GM19025 (cell line): ENCODE data around the gene ADI1.
"Not testable (repeated sequence)": the region's sequence is repeated elsewhere in the genome, so short reads cannot be mapped to it uniquely, and the experiment has no call there.

Experiments
- ATAC-seq: cut with Tn5 transposase; IDR thresholded peaks from one replicate; pipeline ENCODE4 v1.9.1; 2021; ENCODE audit warnings: mild to moderate bottlenecking, low read depth, moderate library complexity; ENCODE audit not compliant: unreplicated experiment

Gene ADI1

DNA sequence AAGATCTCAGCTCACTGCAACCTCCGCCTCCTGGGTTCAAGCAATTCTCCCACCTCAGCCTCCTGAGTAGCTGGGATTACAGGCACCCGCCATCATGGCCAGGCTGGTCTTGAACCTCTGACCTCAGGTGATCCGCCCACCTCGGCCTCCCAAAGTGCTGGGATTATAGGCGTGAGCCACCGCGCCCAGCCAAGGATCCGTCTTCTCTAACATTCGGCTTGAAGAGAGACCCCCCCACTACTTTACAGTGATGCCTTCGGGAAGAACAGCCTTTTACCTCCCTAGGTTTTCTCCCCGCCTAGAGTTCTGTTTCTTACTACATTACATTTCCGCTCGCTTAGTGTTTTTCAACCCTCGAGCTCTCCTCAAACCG lies 22.6 kb downstream of the ADI1 start:
- ATAC-seq = not testable (repeated sequence)

DNA sequence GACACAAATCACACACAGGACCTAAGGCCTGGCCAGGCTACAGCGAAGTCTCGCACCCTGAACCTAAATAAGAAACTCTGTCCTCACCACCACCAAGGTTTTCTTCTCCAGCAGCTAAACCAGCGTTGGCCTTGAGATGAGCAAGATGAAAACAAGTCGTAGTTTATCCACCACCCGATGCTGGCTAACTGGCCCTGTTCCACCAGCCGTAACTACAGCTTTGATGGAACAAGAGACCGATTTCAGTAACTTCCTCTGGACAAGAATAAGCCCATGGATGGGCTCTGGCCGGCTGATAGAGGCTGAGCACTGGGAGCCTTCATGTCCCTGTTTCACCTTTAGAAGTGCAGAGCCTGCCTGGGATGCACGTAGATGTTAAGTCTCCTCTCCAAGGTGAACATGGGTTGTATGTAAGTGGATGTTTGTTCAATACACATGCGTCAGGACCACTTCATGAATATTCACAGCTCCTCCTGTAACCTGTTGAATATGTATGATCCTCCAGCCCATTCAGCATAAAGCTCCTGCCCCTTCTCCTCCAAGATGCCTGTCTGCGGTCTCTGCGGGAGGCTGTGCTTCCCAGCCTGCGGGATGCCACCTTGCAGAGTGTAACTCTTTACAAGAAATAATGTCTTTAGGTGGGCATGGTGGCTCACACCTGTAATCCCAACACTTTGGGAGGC lies 24.2 kb downstream of the ADI1 start:
- no peak for ATAC-seq

DNA sequence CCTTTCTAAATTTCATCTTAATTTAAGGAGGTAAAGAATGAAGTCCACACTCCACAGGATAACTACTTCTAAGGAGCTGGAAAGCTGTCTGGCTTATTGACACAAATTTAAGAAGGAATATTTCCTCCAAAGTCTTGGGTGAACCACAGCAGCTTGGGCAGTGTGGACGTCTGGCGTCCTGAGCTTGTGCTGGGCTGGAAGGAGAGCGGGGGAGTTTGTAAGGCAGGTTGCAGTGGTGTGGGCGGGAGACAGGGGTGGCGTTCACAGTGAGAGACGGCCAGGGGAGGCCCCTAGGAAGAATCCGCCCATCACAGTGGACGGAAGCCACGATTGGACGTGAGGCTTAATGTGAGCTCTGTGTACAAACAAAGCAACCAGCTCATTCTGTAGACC lies 25.7 kb downstream of the ADI1 start:
- ATAC-seq = no peak

- no peak for ATAC-seq
Observed at GRCh38 chr2:3492951-3493614, 26.2 kb downstream of the ADI1 start.

DNA sequence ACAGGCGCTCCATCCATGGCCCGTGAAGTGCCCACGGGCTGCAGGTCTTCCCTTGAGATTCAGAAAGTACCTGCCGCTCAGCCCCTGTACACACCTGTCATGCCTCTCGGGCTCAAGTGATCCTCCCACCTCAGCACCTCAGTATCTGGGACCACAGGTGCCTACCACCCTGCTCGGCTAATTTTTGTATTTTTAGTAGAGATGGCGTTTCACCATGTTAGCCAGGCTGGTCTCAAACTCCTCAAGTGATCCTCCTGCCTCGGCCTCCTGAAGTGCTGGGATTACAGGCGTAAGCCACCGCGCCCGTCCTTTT lies 26.9 kb downstream of the ADI1 start:
- not testable (repeated sequence) for ATAC-seq

GRCh38 chr2:3491716-3492474 lies 27.4 kb downstream of the ADI1 start:
- ATAC-seq = no peak

- no peak for ATAC-seq
Observed at GRCh38 chr2:3491306-3491705, 28.0 kb downstream of the ADI1 start.

DNA sequence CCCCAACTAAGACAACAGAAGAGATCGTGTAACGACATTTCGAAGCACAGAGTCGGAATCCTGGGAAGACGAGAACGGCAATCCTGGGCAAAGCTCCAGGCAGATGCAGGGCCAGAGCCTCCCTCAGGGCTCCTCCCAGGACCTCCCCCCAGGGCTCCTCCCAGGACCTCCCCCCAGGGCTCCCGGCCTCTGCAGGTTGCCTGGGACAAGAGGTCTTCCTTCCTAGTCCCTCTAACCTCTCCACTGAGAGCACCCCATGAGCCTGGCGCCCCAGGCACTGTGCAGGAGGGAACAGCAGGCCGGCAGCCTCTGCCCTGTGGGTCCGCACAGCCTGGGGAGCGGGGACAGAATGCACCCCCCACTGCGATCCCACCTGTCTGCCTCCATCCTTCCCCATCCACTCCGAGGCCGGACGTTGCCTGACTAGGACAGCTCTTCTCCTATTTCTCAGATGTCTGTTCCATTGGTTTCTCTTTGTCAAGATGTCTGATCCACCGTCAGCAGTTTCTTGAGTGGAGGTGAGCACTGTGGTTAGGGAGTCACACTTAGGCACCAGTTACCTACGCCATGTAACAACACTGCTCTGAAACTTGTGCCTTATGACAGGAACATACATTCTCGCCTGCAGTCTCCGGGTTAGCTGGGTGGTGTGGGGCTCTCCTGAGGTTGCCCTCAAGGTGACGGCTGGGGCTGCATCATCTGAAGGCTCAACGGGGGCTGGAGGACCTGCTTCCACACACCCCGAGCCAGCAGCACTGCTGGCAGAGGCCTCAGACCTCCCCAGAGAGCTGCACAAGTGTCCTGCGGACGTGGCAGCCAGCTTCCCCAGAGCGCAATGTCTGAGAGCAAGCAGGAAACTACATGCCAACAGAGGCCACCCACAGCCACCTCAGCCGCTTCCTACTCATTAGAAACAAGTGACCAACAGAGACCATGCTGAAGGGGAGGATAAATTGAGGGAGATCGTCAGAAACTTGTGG lies 28.9 kb downstream of the ADI1 start:
- ATAC-seq = no peak

- ATAC-seq = no peak
Observed at GRCh38 chr2:3489764-3490115, 29.6 kb downstream of the ADI1 start.

GRCh38 chr2:3488855-3489763 lies 30.2 kb downstream of the ADI1 start:
- ATAC-seq = no peak

- no peak for ATAC-seq
Observed at GRCh38 chr2:3488061-3488531, 31.2 kb downstream of the ADI1 start.

DNA sequence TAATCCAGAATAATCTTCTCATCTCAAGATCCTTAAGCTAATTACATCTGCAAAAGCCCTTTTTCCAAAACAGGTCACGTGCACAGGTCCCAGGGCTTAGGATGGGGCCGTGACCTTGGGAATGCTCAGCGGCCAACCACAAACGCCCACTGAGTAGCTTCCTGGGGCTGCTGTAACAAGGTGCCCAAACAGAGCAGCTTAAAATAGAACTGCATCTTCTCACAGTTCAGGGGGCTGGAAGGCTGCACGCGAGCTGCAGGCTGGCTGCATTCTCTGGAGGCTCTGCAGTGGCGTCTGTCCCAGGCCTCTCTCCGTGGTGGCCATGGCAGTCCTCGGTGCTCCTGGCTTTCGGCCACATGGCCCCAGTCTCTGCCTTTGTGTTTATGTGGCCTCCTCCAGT lies 31.9 kb downstream of the ADI1 start:
- ATAC-seq = no peak

- no peak for ATAC-seq
Observed at GRCh38 chr2:3487028-3487425, 32.3 kb downstream of the ADI1 start.

GRCh38 chr2:3486047-3487027 lies 33.0 kb downstream of the ADI1 start:
- no peak for ATAC-seq

DNA sequence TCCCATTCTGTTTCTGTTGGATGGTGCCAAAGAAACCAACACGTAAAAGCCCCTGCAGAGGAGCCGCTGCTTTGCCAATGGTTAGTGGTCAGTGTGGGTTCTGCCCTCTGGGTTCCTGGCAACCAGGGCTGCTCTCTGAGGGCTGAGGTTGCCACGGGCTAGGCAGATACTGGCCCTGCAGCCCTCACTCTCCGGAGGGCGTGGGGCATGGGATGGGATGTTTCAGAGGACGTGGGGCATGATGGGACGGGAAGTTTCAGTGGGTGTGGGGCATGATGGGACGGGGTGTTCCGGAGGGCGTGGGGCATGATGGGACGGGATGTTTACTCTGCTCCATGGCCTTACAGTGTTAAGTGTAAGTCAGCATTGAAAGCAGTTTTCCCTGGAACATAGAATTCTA lies 34.2 kb downstream of the ADI1 start:
- ATAC-seq = no peak

DNA sequence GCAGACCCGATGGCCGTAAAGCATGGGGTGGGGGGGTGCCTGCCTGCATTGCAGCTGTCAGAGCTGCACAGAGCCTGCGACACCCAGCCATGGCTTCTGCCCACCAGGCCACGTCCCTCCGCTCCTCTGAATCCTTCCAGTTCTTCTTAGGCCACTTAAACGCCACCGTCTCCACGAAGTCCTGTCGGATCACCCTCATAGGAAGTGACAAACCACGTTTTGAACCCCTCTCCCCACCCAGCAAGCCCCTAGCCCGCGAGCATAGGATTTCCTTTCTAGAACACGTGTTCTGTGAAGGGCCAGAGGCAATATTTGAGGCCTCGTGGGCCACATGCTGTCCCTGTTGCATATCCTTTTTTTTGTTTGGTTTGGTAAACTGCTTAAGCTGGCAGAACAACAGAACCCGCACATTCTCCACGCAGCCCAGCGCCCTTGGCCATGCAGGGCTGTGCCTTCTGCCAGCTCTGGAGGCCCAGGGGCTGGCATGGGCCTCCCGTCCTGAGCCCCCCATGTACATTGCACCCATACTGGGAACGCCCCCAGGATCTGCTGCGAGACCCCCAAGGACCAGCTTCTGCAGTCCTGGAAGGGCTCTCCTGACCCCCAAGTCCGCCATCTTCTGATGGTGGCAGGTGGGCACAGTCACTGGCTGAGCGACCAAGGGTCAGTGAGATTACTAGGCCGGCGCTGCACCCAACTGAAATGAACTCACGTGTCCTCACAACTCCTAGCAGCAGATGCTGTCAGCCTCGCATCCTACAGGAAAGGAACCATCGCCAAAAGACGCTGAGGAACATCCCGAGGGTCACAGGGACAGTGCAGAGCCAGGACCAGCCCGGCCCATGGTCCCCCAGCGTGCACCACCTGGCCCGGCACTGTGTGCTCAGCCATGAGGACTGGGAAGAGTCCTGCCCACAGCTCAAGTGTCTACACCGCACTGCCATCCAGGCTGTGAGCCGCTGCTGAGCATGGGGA lies 35.1 kb downstream of the ADI1 start:
- no peak for ATAC-seq

DNA sequence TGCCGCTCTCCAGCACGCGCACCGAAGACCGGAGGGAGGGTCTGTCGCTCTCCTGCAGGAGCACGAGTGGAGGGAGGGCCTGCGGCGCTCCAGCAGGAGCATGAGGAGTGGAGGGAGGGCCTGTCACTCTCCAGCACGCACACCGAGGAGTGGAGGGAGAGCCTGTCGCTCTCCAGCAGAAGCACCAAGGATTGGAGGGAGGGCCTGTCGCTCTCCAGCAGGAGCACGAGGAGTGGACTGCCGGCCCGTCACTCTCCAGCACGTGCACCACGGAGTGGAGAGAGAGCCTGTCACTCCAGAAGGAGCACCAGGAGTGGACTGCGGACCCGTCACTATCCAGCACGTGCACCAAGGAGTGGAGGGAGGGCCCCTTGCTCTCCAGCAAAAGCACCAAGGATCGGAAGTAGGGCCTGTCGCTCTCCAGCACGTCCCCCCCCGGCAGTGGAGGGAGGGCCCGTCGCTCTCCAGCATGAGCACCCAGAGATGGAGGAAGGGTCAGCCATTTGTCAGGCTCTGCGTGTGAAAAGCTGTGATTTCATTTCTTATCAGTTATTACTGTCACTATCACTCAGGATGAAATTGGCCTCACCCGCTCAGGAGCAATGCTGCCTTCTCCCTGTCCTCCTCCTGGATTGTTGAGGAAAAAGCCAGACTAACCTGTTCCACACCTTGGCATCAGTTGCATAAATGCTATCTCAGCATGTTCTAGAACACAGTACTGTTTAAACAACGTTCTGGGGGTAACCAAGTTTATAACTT lies 35.9 kb downstream of the ADI1 start:
- no peak for ATAC-seq
